ENCODE measurements around the gene TM9SF2.

The TM9SF2 gene

DNA sequence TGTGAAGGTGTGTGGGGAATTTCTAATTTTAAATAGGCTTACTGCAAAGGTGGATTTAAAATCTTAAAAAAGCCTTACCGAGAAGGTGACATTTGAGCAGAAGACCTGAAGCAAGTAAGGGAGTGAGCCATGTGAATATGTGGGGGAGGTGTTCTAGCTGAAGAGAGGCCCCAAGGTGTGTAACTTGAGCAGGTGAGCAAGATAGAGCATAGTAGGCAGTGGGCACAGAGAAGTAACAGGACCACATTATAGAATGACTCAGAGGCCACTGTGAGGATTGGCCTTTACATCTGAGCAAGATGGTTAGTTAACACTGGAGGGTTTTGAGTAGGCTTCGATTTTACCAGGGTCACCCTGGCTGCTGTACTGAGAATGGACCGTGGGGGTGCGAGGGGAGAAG lies 22.6 kb downstream of the TM9SF2 start:
- H3K4me3 ChIP-seq: no peak overlapping the region

GRCh38 chr13:99525967-99526366 lies 24.7 kb downstream of the TM9SF2 start:
- Histone ChIP-seq H3K27me3 (no peaks in the 10 kb centered on the region), H3K36me3 (peaks cover 31 to 64% (median 53%) of the 10 kb centered on the region in 3 donors), H3K27ac (no peak overlapping the region), H3K4me1 (no peaks in the 10 kb centered on the region), H3K4me3 (no peak overlapping the region), H3K9me3 (no peaks in the 10 kb centered on the region)
- DNase-seq: no peak
- intact Hi-C loops (cut with DNase I; ENCODE audit: low total_unique reads): no loop called here
- TF ChIP-seq, protein P1, sequence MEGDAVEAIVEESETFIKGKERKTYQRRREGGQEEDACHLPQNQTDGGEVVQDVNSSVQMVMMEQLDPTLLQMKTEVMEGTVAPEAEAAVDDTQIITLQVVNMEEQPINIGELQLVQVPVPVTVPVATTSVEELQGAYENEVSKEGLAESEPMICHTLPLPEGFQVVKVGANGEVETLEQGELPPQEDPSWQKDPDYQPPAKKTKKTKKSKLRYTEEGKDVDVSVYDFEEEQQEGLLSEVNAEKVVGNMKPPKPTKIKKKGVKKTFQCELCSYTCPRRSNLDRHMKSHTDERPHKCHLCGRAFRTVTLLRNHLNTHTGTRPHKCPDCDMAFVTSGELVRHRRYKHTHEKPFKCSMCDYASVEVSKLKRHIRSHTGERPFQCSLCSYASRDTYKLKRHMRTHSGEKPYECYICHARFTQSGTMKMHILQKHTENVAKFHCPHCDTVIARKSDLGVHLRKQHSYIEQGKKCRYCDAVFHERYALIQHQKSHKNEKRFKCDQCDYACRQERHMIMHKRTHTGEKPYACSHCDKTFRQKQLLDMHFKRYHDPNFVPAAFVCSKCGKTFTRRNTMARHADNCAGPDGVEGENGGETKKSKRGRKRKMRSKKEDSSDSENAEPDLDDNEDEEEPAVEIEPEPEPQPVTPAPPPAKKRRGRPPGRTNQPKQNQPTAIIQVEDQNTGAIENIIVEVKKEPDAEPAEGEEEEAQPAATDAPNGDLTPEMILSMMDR (IDR thresholded peaks at IDR 0.05): no peak

More for the DNA sequence above, 22.6 kb downstream of the TM9SF2 start:
- H3K27ac ChIP-seq: no peak overlapping the region
- H3K36me3 ChIP-seq: peaks cover 42 to 60% (median 53%) of the 10 kb centered on the region in 3 donors
- DNase-seq: no peak
- no peaks in the 10 kb centered on the region for H3K4me1 ChIP-seq
- no peaks in the 10 kb centered on the region for H3K9me3 ChIP-seq
- intact Hi-C loops (cut with DNase I; ENCODE audit: low total_unique reads): no loop called here
- H3K27me3 ChIP-seq: no peaks in the 10 kb centered on the region
- TF ChIP-seq, protein P1 (IDR thresholded peaks at IDR 0.05): no peak

GRCh38 chr13:99526549-99526948 lies 25.3 kb downstream of the TM9SF2 start:
- H3K36me3 ChIP-seq: peaks cover 25 to 64% (median 53%) of the 10 kb centered on the region in 3 donors
- no peak for DNase-seq
- intact Hi-C loops (cut with DNase I; ENCODE audit: low total_unique reads): no loop called here
- no peak overlapping the region for H3K4me3 ChIP-seq
- no peaks in the 10 kb centered on the region for H3K4me1 ChIP-seq
- no peaks in the 10 kb centered on the region for H3K9me3 ChIP-seq
- H3K27ac ChIP-seq: no peak overlapping the region
- H3K27me3 ChIP-seq: no peaks in the 10 kb centered on the region
- TF ChIP-seq, protein P1 (IDR thresholded peaks at IDR 0.05): no peak

DNA sequence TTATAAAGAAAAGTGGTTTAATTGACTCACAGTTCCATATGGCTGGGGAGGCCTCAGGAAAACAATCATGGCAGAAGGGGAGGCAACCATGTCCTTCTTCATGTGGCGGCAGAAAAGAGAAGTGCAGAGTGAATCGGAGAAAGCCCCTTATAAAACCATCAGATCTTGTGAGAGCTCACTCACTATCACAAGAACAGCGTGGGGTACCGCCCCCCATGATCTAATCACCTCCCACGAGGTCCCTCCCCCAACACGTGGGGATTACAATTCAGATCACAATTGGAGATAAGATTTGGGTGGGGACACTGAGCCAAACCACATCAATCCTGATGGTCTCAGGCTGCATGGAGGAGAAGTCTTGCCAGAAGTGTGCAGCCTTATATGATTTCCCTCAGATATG lies 26.0 kb downstream of the TM9SF2 start:
- Histone ChIP-seq H3K36me3 (peaks cover 17 to 60% (median 45%) of the 10 kb centered on the region in 3 donors), H3K27me3 (no peaks in the 10 kb centered on the region), H3K9me3 (no peaks in the 10 kb centered on the region), H3K4me3 (no peak overlapping the region), H3K4me1 (no peaks in the 10 kb centered on the region), H3K27ac (no peak overlapping the region)
- TF ChIP-seq, protein P1 (IDR thresholded peaks at IDR 0.05): no peak
- intact Hi-C loops (cut with DNase I; ENCODE audit: low total_unique reads): no loop called here
- no peak for DNase-seq

- Histone ChIP-seq H3K36me3 (peaks cover 9 to 52% (median 35%) of the 10 kb centered on the region in 3 donors), H3K9me3 (no peaks in the 10 kb centered on the region), H3K27me3 (no peaks in the 10 kb centered on the region), H3K4me3 (no peak overlapping the region), H3K4me1 (no peaks in the 10 kb centered on the region), H3K27ac (no peak overlapping the region)
- intact Hi-C loops (cut with DNase I; ENCODE audit: low total_unique reads): no loop called here
- DNase-seq: no peak
- TF ChIP-seq, protein P1 (IDR thresholded peaks at IDR 0.05): no peak
Measured at GRCh38 chr13:99528547-99528946, 27.3 kb downstream of the TM9SF2 start.

DNA sequence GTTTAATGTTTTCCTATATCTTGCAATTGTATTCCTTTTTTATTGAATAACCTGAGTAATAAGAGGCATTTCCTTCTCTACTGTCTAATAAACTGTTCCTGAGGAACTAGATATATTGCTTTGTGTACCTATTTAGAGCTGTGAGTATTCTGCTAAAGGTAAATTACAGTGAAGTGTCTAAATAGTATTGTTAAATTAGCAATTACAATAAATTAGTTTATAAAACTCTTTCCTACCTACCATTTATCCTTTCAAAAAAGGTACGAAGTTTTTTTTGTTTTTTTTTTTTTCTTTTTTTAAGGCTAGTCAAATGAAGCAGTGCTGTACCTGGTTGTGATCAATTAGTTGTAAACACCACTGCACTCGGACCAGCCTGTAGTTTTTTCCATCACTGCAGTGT lies 34.8 kb downstream of the TM9SF2 start:
- H3K4me1 ChIP-seq: no peaks in the 10 kb centered on the region
- peaks cover 20 to 34% (median 33%) of the 10 kb centered on the region in 3 donors for H3K36me3 ChIP-seq
- TF ChIP-seq, protein P1 (IDR thresholded peaks at IDR 0.05): no peak
- intact Hi-C loops (cut with DNase I; ENCODE audit: low total_unique reads): no loop called here
- H3K27me3 ChIP-seq: no peaks in the 10 kb centered on the region
- no peak overlapping the region for H3K4me3 ChIP-seq
- H3K9me3 ChIP-seq: no peaks in the 10 kb centered on the region
- H3K27ac ChIP-seq: no peak overlapping the region
- DNase-seq: no peak
